IPS-18c (cell line): ENCODE data around the gene UAP1.
"Not testable (repeated sequence)": the region's sequence is repeated elsewhere in the genome, so short reads cannot be mapped to it uniquely, and the experiment has no call there.

Source experiments
- H3K4me3 ChIP-seq: 2 replicates; pipeline ENCODE4 v1.7.0; 2013; ENCODE audit warnings: low read depth, mild to moderate bottlenecking, low read length, moderate library complexity; ENCODE audit not compliant: insufficient read depth
- H3K9me3 ChIP-seq: one replicate; pipeline ENCODE4 v1.6.1; 2013; ENCODE audit warnings: mild to moderate bottlenecking, low read length, moderate library complexity; ENCODE audit not compliant: control insufficient read depth, insufficient read depth

Gene UAP1

GRCh38 chr1:162560303-162561036 lies 1.1 kb upstream of the UAP1 start:
- Histone ChIP-seq H3K9me3 (peaks cover 5% of the 10 kb centered on the region), H3K4me3 (peak overlapping the region; percentile 82)

DNA sequence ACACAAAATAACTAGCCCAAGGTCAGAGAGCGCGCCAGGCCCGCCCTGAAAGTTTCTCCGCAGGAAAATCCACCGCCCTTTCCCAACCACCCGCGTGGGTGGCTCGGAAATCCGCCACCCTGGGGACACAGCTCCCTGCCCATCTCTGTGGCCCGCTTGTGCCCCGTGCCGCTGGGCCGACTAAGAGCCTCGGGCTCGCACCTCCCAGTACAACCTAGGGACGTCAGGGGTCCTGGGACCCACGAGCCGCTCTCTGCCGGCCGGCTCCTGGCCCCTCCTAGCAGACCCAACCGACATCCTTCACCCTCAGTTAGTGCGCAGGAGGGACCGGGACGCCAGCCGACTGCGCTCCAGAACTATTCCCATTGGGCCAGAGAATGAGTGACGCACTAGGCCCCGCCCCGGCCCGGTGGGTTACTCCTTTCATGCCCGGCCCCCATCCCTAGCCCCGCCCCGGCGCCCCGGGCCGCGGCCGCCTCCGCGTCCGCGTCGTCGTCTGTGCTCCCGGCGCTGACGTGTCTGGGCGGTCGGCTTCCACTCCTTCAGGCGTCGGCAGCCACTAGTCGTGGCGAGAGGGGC lies 396 bp upstream of the UAP1 start:
- H3K4me3 ChIP-seq: peak overlapping the region; percentile 82
- peaks cover 5% of the 10 kb centered on the region for H3K9me3 ChIP-seq

- Histone ChIP-seq H3K9me3 (peaks cover 3% of the 10 kb centered on the region), H3K4me3 (peak overlapping the region; percentile 82; the same call in 1 of the 2 replicates)
Observed at GRCh38 chr1:162562470-162562828, 927 bp downstream of the UAP1 start.

GRCh38 chr1:162564762-162565218 lies 3.3 kb downstream of the UAP1 start:
- H3K4me3 ChIP-seq: no peak overlapping the region
- H3K9me3 ChIP-seq: peaks cover 3% of the 10 kb centered on the region

DNA sequence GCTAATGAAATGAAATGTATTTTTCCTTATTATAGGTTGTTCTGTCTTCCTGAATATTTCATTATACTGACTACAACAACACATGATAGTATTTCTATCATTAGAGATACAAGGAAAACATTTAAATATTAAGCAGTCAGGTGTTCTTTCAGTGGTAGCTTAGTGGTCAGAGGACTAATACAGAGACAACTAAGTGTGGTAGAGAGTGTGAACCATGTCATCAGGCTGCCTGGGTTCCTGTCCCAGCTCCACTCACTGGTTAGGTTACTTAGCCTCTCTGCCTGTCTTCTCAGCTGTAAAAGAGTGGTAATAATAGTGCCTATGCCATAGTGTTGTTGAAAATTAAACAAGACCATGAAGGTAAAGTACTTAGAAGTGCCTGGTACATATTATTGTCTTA lies 3.9 kb downstream of the UAP1 start:
- Histone ChIP-seq H3K9me3 (peaks cover 3% of the 10 kb centered on the region), H3K4me3 (no peak overlapping the region)

DNA sequence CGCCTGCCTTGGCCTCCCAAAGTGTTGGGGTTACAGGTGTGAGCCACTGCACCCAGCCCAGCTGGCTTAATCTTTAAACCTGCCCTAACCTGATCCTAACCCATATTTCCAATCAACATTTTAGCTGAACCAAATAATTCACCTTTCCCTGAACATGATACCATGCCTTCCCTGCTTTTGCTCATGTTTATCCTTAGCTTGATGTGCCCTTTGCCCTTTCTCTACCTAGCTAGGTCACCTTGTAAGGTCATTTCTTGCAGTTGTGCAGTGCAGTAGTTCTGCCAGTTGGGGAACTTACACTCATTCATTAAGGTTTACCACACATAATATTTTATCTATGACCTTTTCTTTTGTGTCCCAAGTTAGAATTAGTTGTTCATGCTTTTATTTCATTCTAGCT lies 5.3 kb downstream of the UAP1 start:
- no peak overlapping the region for H3K4me3 ChIP-seq

DNA sequence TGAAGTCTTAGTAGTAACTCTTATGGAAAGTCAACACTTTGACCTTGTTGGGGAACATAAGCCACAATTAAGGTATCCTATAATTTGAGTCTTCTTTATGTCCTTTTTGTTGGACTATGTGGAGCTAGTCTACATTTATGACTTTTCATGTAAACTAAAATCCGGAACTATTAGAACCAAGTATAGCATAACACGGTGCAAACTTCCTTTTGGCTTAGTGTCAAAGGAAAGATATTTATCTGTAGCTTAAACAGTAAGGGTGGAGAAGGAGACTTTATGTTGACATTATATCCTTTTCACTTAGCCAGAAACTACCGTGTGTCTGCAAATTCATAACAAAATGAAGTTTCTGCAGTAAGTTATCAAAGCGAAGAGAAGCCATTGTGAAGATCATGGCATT lies 7.3 kb downstream of the UAP1 start:
- Histone ChIP-seq H3K9me3 (no peaks in the 10 kb centered on the region), H3K4me3 (no peak overlapping the region)

More for the DNA sequence above, 5.3 kb downstream of the UAP1 start:
- peaks cover 2% of the 10 kb centered on the region for H3K9me3 ChIP-seq

GRCh38 chr1:162570718-162571117 lies 9.2 kb downstream of the UAP1 start:
- H3K9me3 ChIP-seq: no peaks in the 10 kb centered on the region
- no peak overlapping the region for H3K4me3 ChIP-seq

DNA sequence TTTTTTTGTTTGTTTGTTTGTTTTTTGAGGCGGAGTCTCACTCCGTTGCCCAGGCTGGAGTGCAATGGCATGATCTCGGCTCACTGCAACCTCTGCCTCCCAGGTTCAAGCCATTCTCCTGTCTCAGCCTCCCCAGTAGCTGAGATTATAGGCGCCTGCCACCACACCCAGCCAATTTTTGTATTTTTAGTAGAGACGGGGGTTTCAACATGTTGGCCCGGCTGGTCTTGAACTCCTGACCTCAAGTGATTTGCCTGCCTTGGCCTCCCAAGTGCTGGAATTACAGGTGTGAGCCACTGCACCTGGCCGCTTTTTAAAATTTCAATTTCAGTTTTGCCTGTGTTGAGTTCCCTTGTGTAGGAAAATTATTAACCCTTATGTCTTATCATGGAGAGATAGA lies 9.6 kb downstream of the UAP1 start:
- not testable (repeated sequence) for H3K4me3 ChIP-seq

GRCh38 chr1:162571696-162572095 lies 10.2 kb downstream of the UAP1 start:
- Histone ChIP-seq H3K9me3 (no peaks in the 10 kb centered on the region), H3K4me3 (no peak overlapping the region)

More for the DNA sequence above, 9.6 kb downstream of the UAP1 start:
- not testable (repeated sequence) for H3K9me3 ChIP-seq

GRCh38 chr1:162573136-162573535 lies 11.6 kb downstream of the UAP1 start:
- Histone ChIP-seq H3K9me3 (no peaks in the 10 kb centered on the region), H3K4me3 (no peak overlapping the region)

GRCh38 chr1:162578071-162578700 lies 16.7 kb downstream of the UAP1 start:
- no peaks in the 10 kb centered on the region for H3K9me3 ChIP-seq
- H3K4me3 ChIP-seq: no peak overlapping the region

GRCh38 chr1:162578936-162579335 lies 17.4 kb downstream of the UAP1 start:
- Histone ChIP-seq H3K4me3 (no peak overlapping the region), H3K9me3 (no peaks in the 10 kb centered on the region)

DNA sequence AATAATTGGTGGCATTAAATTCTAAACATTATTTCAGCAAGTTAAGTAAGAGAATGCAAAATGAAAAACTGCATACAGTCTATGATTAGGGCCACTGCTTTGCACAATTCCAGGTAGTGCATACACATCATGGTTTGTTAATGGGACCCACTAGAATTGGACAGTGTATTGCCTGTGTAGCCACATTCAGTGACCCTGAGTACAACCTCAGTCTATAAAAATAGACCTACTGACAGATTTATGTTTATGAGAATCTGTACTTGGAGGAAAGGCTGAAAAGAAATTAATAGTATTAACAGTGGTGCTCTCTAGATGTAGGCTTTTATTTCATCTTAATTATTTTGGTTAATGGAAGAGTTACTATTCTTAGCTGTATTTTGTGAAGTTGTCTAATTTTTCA lies 18.8 kb downstream of the UAP1 start:
- no peak overlapping the region for H3K4me3 ChIP-seq
- no peaks in the 10 kb centered on the region for H3K9me3 ChIP-seq

DNA sequence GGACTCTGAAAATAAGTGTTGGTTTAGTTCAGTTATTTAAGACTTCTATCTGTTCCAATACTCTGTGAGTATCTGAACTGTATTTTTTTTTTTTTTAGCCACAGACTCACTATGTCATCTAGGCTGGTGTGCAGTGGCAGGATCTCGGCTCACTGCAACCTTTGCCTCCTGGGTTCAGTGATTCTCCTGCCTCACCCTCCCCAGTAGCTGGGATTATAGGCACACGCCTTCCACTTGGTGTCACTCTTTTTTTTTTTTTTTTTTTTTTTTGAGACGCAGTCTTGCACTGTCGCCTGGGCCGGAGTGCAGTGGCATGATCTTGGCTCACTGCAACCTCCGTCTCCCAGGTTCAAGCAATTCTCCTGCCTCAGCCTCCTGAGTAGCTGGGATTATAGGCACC lies 21.4 kb downstream of the UAP1 start:
- H3K4me3 ChIP-seq, H3K9me3 ChIP-seq: not testable (repeated sequence)

DNA sequence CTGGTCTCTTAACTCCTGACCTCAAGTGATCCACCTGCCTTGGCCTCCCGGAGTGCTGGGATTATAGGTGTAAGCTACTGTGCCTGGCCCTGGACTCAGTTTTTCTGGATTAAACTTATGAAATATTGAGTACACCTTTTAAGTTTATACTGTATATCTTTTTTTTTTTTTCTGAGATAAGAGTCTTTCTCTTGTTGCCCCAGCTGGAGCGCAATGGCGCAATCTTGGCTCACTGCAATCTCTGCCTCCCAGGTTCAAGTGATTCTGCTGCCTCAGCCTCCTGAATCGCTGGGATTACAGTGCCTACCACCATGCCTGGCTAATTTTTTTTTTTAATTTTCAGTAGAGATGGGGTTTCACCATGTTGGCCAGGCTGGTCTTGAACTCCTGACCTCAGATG lies 23.6 kb downstream of the UAP1 start:
- not testable (repeated sequence) for H3K9me3 ChIP-seq, H3K4me3 ChIP-seq

DNA sequence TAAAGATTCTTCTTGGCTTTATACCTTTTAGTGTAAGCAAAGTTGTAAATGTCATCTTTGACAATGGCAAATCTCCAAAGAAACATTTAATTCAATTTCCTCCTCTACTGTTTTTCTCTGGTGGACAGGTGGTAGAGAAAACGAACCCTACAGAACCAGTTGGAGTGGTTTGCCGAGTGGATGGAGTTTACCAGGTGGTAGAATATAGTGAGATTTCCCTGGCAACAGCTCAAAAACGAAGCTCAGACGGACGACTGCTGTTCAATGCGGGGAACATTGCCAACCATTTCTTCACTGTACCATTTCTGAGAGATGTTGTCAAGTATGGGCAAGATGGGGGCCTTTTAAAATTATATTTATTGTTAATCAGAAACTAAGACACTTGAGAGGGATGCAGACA lies 25.8 kb downstream of the UAP1 start:
- Histone ChIP-seq H3K9me3 (no peaks in the 10 kb centered on the region), H3K4me3 (no peak overlapping the region)

DNA sequence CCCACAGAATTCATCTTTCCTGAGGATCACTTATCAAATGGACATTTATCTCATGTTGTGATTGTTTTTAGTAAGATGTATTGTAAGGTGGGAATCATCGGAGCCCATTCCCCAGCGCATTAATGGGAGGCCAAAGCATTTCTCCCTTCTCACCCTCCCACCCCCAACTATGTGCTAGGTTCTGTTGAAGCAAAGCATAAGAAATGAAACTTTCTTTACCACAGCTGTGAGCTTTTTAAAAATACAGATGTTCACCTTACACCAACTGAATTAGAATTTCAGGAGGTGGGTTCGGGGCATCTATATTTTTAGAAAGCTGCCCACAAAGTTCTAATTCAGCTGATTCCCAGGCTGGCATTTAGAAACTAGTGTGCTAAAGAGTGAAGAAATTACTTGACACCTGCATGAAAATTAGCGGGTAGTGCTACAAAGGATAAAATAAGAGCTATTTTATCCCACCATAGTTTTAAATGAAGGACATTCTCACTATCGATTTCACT lies 26.3 kb downstream of the UAP1 start:
- H3K4me3 ChIP-seq: no peak overlapping the region
- no peaks in the 10 kb centered on the region for H3K9me3 ChIP-seq
